ENCODE results near the gene EIF6.
A peak's percentile ranks its signal among the peaks of the same experiment; 100 is the strongest.

Gene EIF6

DNA sequence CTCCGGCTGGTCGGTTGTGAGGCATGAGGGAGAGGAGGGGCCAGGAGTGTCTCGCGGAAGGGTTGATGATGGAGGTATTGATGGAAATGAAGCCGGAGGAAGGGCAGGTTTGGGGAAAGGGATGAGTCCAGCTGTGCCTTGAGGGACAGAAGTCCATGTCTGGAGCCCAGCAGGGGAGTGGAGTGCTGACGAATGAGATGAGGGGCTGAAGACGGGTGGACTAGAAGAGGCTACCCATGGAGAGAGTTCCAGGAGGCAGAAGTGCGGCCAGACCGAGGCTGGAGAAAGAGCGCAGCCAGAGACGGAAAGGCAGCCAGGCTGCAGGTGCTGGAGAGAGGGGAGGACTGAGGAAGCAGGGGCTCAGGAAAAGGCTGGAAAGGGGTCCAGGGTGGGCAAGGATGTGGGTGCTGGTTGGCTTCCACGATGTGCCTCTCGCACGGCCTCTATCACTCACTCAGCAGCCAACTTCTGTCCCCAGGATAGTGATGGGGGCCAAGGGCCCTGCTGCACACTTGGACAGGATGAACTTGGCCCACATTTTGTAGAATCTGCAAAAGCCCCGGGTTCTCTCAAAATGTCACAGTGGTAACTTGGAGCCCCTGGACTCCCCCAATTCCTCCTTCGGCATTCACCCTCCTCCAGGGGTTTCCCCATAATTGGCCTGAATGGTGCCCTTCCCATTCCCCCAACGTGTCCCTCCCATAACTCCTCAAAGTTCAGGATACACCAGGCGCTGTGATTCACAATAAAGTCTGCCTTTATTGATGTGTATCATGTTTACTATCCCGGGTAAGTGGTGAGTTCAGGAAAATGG lies 627 bp upstream of the EIF6 start:
- Histone ChIP-seq H3K4me1 (ENCODE audit: control insufficient read depth, insufficient read depth, low read length) (no peaks in the 10 kb centered on the region), H3K4me3 (ENCODE audit: low read depth, low read length) (peak overlapping the region; percentile 86), H3K27ac (ENCODE audit: extremely low read depth, low read depth, low read length) (peak overlapping the region; percentile 81; the same call in 1 of the 2 replicates), H3K9me3 (ENCODE audit: control insufficient read depth, insufficient read depth, low read depth, low read length) (no peaks in the 10 kb centered on the region), H3K36me3 (ENCODE audit: control insufficient read depth in 2 of 2, insufficient read depth in 1 of 2, low read length in 2 of 2) (peaks cover 13 to 29% of the 10 kb centered on the region in 2 experiments; a peak in 2 of 3 replicates)
- ChIA-PET CTCF (interaction anchor here (1.2 to 1.4 kb wide), 2 partner anchors 19 to 22 kb away, joined by 4 to 6 read pairs; no protein-coding TSS in a partner anchor), POLR2A (interaction anchor here (0.6 to 1.7 kb wide), 16 partner anchors 8 to 1201 kb away, joined by 3 to 19 read pairs (median 4); partner anchors contain the start of genes CEP250 and EDEM2)
- no peak for TF ChIP-seq SCRT1 (tag by site-specific recombination; IDR thresholded peaks at IDR 0.05; ENCODE audit: borderline replicate concordance)
- no peak for TF ChIP-seq ZNF223 (tag by site-specific recombination; IDR thresholded peaks at IDR 0.05)
- TF ChIP-seq KLF7 (tag by site-specific recombination; IDR thresholded peaks at IDR 0.05; ENCODE audit: borderline replicate concordance), result no peak
- TF ChIP-seq ZNF311 (tag by site-specific recombination; IDR thresholded peaks at IDR 0.05; ENCODE audit: borderline replicate concordance), result no peak
- TF ChIP-seq PRDM6 (tag by site-specific recombination; IDR thresholded peaks at IDR 0.05), result no peak
- peak; percentile 88 for TF ChIP-seq ZIC2 (tag by site-specific recombination; IDR thresholded peaks at IDR 0.05)
- no peak for TF ChIP-seq ZBTB20 (tag by site-specific recombination; IDR thresholded peaks at IDR 0.05)
- TF ChIP-seq ZNF239 (tag by site-specific recombination; IDR thresholded peaks at IDR 0.05), result no peak
- no peak for TF ChIP-seq GLIS2 (tag by site-specific recombination; IDR thresholded peaks at IDR 0.05)
- no peak for TF ChIP-seq ZNF184 (tag by site-specific recombination; IDR thresholded peaks at IDR 0.05)
- no peak for TF ChIP-seq ZNF341 (tag by site-specific recombination; IDR thresholded peaks at IDR 0.05; ENCODE audit: low read depth)
- 0 out of 2 replicates have a peak, but pooled peaks have one; percentile 0 for TF ChIP-seq ZBTB10 (tag by site-specific recombination; IDR thresholded peaks at IDR 0.05)
- no peak for TF ChIP-seq ZXDB (tag by site-specific recombination; IDR thresholded peaks at IDR 0.05)
- no peak for TF ChIP-seq ZNF426 (tag by site-specific recombination; IDR thresholded peaks at IDR 0.05)
- peak; percentile 80 for TF ChIP-seq ZNF366 (tag by site-specific recombination; conservative IDR thresholded peaks at IDR 0.05)
- TF ChIP-seq HOXD13 (CRISPR knock-in tag; IDR thresholded peaks at IDR 0.05; ENCODE audit: borderline replicate concordance), result no peak
- TF ChIP-seq ZNF529 (tag by site-specific recombination; IDR thresholded peaks at IDR 0.05; ENCODE audit: insufficient replicate concordance), result no peak
- no peak for TF ChIP-seq ZNF391 (tag by site-specific recombination; IDR thresholded peaks at IDR 0.05; ENCODE audit: borderline replicate concordance, low read depth)
- peak; percentile 99; the same call in 1 of the 2 replicates for TF ChIP-seq ZNF24 (tag by site-specific recombination; IDR thresholded peaks at IDR 0.05)
- TF ChIP-seq, protein P1, sequence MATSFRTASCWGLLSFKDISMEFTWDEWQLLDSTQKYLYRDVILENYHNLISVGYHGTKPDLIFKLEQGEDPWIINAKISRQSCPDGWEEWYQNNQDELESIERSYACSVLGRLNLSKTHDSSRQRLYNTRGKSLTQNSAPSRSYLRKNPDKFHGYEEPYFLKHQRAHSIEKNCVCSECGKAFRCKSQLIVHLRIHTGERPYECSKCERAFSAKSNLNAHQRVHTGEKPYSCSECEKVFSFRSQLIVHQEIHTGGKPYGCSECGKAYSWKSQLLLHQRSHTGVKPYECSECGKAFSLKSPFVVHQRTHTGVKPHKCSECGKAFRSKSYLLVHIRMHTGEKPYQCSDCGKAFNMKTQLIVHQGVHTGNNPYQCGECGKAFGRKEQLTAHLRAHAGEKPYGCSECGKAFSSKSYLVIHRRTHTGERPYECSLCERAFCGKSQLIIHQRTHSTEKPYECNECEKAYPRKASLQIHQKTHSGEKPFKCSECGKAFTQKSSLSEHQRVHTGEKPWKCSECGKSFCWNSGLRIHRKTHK (tag by site-specific recombination; IDR thresholded peaks at IDR 0.05), result no peak
- no peak for TF ChIP-seq MEIS1 (CRISPR knock-in tag; IDR thresholded peaks at IDR 0.05; ENCODE audit: borderline replicate concordance)
- TF ChIP-seq RBAK (tag by site-specific recombination; IDR thresholded peaks at IDR 0.05), result no peak
- TF ChIP-seq, protein P2, sequence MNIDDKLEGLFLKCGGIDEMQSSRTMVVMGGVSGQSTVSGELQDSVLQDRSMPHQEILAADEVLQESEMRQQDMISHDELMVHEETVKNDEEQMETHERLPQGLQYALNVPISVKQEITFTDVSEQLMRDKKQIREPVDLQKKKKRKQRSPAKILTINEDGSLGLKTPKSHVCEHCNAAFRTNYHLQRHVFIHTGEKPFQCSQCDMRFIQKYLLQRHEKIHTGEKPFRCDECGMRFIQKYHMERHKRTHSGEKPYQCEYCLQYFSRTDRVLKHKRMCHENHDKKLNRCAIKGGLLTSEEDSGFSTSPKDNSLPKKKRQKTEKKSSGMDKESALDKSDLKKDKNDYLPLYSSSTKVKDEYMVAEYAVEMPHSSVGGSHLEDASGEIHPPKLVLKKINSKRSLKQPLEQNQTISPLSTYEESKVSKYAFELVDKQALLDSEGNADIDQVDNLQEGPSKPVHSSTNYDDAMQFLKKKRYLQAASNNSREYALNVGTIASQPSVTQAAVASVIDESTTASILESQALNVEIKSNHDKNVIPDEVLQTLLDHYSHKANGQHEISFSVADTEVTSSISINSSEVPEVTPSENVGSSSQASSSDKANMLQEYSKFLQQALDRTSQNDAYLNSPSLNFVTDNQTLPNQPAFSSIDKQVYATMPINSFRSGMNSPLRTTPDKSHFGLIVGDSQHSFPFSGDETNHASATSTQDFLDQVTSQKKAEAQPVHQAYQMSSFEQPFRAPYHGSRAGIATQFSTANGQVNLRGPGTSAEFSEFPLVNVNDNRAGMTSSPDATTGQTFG (tag by site-specific recombination; IDR thresholded peaks at IDR 0.05; ENCODE audit: borderline replicate concordance), result no peak
- TF ChIP-seq ZNF335 (tag by site-specific recombination; conservative IDR thresholded peaks at IDR 0.05), result peak; percentile 84

Data from HEK293 (cell line).